ENCODE measurements around the gene KHDRBS1.
"Not testable (repeated sequence)": the region's sequence is repeated elsewhere in the genome, so short reads cannot be mapped to it uniquely, and the experiment has no call there.

Gene KHDRBS1

DNA sequence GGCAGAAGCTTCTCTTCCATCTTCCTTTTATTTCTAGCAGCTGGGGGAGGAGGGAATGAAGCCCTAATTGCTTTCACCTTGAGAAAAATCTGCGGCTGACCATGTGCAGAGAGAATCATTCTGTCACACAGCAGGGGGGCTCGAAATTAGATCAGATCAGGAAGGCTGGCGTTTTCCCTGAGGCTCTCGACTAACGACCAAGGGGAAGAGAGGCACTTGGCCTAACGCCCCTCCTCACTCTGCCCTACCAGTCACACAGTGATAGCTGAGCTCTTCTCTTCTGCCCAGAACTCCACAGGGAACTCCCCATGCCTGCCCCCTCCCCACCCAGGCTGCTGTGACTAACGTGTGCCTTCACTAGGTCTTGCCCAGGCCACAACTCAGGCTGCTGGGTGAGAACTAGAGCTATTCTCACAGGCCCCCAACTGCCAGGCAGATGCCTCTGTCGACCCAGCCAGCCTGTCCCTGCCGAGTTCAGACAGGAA is 26.5 kb upstream of the KHDRBS1 start:
- no peaks in the 10 kb centered on the region for H3K79me2 ChIP-seq (ENCODE audit: control insufficient read depth, insufficient read depth, low read length)
- H3K9ac ChIP-seq (ENCODE audit: low read length): no peak overlapping the region
- no peak overlapping the region for H3K4me3 ChIP-seq (ENCODE audit: low read length)
- H4K8ac ChIP-seq (ENCODE audit: low read depth, low read length): no peak overlapping the region
- H2AK5ac ChIP-seq (ENCODE audit: low read length): no peak overlapping the region
- H2BK5ac ChIP-seq (ENCODE audit: low read length): no peak overlapping the region
- H4K5ac ChIP-seq (ENCODE audit: low read length): no peak overlapping the region
- H2BK120ac ChIP-seq (ENCODE audit: low read depth, low read length): no peak overlapping the region
- H3K18ac ChIP-seq (ENCODE audit: low read length): no peak overlapping the region
- no peak overlapping the region for H3K4me2 ChIP-seq (ENCODE audit: low read length)
- no peaks in the 10 kb centered on the region for H3K27me3 ChIP-seq (ENCODE audit: insufficient read depth, low read length, poor library complexity)
- H3K4ac ChIP-seq (ENCODE audit: low read depth, low read length): no peak overlapping the region
- WGBS (ENCODE audit: extremely low coverage, insufficient coverage, low lambda C conversion rate): no CpG with 5 or more reads among the region's 9 CpGs
- H3K23ac ChIP-seq (ENCODE audit: low read length): no peak overlapping the region
- no peaks in the 10 kb centered on the region for H3K79me1 ChIP-seq (ENCODE audit: low read length)
- no peaks in the 10 kb centered on the region for H3K36me3 ChIP-seq (ENCODE audit: control insufficient read depth, insufficient read depth, low read length)
- no peak overlapping the region for H2BK15ac ChIP-seq (replicated peaks; ENCODE audit: low read depth)
- no peak overlapping the region for H3K27ac ChIP-seq (ENCODE audit: low read depth, low read length)
- no peaks in the 10 kb centered on the region for H3K4me1 ChIP-seq (ENCODE audit: control insufficient read depth, low read depth, low read length)
- peak; percentile 70 for DNase-seq
- peak overlapping the region; percentile 4 for H3K56ac ChIP-seq (ENCODE audit: low read length)

DNA sequence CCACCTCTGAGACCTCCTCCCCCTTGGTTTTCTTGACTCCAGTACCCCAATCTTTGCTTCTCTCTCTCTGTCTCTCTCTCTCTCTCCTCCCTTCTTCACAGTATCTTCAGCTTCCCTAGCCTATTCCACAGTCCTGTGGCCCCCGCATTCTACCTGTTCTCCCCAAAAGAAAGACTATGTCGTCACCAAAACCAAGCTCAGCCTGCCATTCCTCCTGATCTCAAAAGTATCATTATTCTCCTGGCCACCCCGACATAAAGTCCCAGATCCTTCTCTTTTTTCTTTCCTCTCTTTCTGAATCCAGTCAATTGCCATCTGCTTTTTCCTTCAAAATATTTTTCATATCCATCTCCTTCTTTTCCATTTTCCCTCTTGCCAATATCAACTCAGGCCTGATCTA is 23.7 kb upstream of the KHDRBS1 start:
- Histone ChIP-seq H3K23ac (ENCODE audit: low read length) (no peak overlapping the region), H2BK15ac (replicated peaks; ENCODE audit: low read depth) (no peak overlapping the region), H3K4ac (ENCODE audit: low read depth, low read length) (no peak overlapping the region), H2BK120ac (ENCODE audit: low read depth, low read length) (no peak overlapping the region), H3K4me3 (ENCODE audit: low read length) (no peak overlapping the region), H3K56ac (ENCODE audit: low read length) (no peak overlapping the region), H3K79me2 (ENCODE audit: control insufficient read depth, insufficient read depth, low read length) (no peaks in the 10 kb centered on the region), H3K27ac (ENCODE audit: low read depth, low read length) (no peak overlapping the region), H3K36me3 (ENCODE audit: control insufficient read depth, insufficient read depth, low read length) (no peaks in the 10 kb centered on the region), H3K27me3 (ENCODE audit: insufficient read depth, low read length, poor library complexity) (no peaks in the 10 kb centered on the region), H4K5ac (ENCODE audit: low read length) (no peak overlapping the region), H2BK5ac (ENCODE audit: low read length) (no peak overlapping the region), H3K79me1 (ENCODE audit: low read length) (no peaks in the 10 kb centered on the region), H3K4me1 (ENCODE audit: control insufficient read depth, low read depth, low read length) (no peaks in the 10 kb centered on the region), H4K8ac (ENCODE audit: low read depth, low read length) (no peak overlapping the region), H2AK5ac (ENCODE audit: low read length) (no peak overlapping the region), H3K18ac (ENCODE audit: low read length) (no peak overlapping the region), H3K4me2 (ENCODE audit: low read length) (no peak overlapping the region), H3K9ac (ENCODE audit: low read length) (no peak overlapping the region)
- no CpG with 5 or more reads among the region's 3 CpGs for WGBS (ENCODE audit: extremely low coverage, insufficient coverage, low lambda C conversion rate)
- no peak for DNase-seq

DNA sequence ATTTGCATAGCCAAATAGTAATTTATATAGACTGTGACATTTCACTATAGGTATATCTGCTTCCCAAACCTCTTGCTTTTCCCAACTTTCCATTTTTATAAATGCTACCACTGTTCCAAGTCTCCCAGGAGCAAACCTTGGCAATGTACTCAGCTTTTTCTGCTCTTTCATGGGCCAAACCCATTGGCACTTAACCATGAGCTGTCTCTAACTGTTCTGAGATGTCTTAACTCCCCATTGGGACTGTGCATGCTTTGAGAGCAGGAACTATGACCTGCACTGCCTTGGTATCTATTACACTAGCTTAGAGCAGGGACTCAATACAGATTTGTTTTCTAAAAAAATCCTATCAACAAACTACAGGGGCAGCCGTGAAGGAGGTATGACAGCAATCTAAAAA is 22.5 kb upstream of the KHDRBS1 start:
- Histone ChIP-seq H3K56ac (ENCODE audit: low read length) (no peak overlapping the region), H2BK5ac (ENCODE audit: low read length) (no peak overlapping the region), H4K5ac (ENCODE audit: low read length) (no peak overlapping the region), H2AK5ac (ENCODE audit: low read length) (no peak overlapping the region), H3K9ac (ENCODE audit: low read length) (no peak overlapping the region), H3K23ac (ENCODE audit: low read length) (no peak overlapping the region), H3K4ac (ENCODE audit: low read depth, low read length) (no peak overlapping the region), H3K79me1 (ENCODE audit: low read length) (no peaks in the 10 kb centered on the region), H3K36me3 (ENCODE audit: control insufficient read depth, insufficient read depth, low read length) (no peaks in the 10 kb centered on the region), H2BK15ac (replicated peaks; ENCODE audit: low read depth) (no peak overlapping the region), H3K27me3 (ENCODE audit: insufficient read depth, low read length, poor library complexity) (no peaks in the 10 kb centered on the region), H3K4me1 (ENCODE audit: control insufficient read depth, low read depth, low read length) (no peaks in the 10 kb centered on the region), H3K79me2 (ENCODE audit: control insufficient read depth, insufficient read depth, low read length) (no peaks in the 10 kb centered on the region), H3K27ac (ENCODE audit: low read depth, low read length) (no peak overlapping the region), H3K18ac (ENCODE audit: low read length) (no peak overlapping the region), H4K8ac (ENCODE audit: low read depth, low read length) (no peak overlapping the region), H3K4me3 (ENCODE audit: low read length) (no peak overlapping the region), H2BK120ac (ENCODE audit: low read depth, low read length) (no peak overlapping the region), H3K4me2 (ENCODE audit: low read length) (no peak overlapping the region)
- DNase-seq: no peak
- WGBS (ENCODE audit: extremely low coverage, insufficient coverage, low lambda C conversion rate): no CpG with 5 or more reads among the region's 1 CpG

GRCh38 chr1:31995263-31995662 is 18.4 kb upstream of the KHDRBS1 start:
- no peak overlapping the region for H3K27ac ChIP-seq (ENCODE audit: low read depth, low read length)
- H3K27me3 ChIP-seq (ENCODE audit: insufficient read depth, low read length, poor library complexity): no peaks in the 10 kb centered on the region
- no peak overlapping the region for H2BK5ac ChIP-seq (ENCODE audit: low read length)
- H3K4me1 ChIP-seq (ENCODE audit: control insufficient read depth, low read depth, low read length): no peaks in the 10 kb centered on the region
- H4K5ac ChIP-seq (ENCODE audit: low read length): no peak overlapping the region
- no peak overlapping the region for H3K4me3 ChIP-seq (ENCODE audit: low read length)
- H3K9ac ChIP-seq (ENCODE audit: low read length): no peak overlapping the region
- no peak for DNase-seq
- H3K23ac ChIP-seq (ENCODE audit: low read length): no peak overlapping the region
- H3K36me3 ChIP-seq (ENCODE audit: control insufficient read depth, insufficient read depth, low read length): no peaks in the 10 kb centered on the region
- no peaks in the 10 kb centered on the region for H3K79me1 ChIP-seq (ENCODE audit: low read length)
- no peak overlapping the region for H2BK120ac ChIP-seq (ENCODE audit: low read depth, low read length)
- H2BK15ac ChIP-seq (replicated peaks; ENCODE audit: low read depth): no peak overlapping the region
- no peak overlapping the region for H3K18ac ChIP-seq (ENCODE audit: low read length)
- no CpG with 5 or more reads among the region's 3 CpGs for WGBS (ENCODE audit: extremely low coverage, insufficient coverage, low lambda C conversion rate)
- H3K79me2 ChIP-seq (ENCODE audit: control insufficient read depth, insufficient read depth, low read length): no peaks in the 10 kb centered on the region
- H3K4ac ChIP-seq (ENCODE audit: low read depth, low read length): no peak overlapping the region
- no peak overlapping the region for H4K8ac ChIP-seq (ENCODE audit: low read depth, low read length)
- H2AK5ac ChIP-seq (ENCODE audit: low read length): no peak overlapping the region
- no peak overlapping the region for H3K56ac ChIP-seq (ENCODE audit: low read length)
- H3K4me2 ChIP-seq (ENCODE audit: low read length): no peak overlapping the region

GRCh38 chr1:31996121-31996520 is 17.5 kb upstream of the KHDRBS1 start:
- WGBS (ENCODE audit: extremely low coverage, insufficient coverage, low lambda C conversion rate): no CpG with 5 or more reads among the region's 5 CpGs
- H3K18ac ChIP-seq (ENCODE audit: low read length); DNase-seq; H3K4me2 ChIP-seq (ENCODE audit: low read length); H2BK5ac ChIP-seq (ENCODE audit: low read length); H3K4me1 ChIP-seq (ENCODE audit: control insufficient read depth, low read depth, low read length); H3K79me1 ChIP-seq (ENCODE audit: low read length); H3K36me3 ChIP-seq (ENCODE audit: control insufficient read depth, insufficient read depth, low read length); H3K79me2 ChIP-seq (ENCODE audit: control insufficient read depth, insufficient read depth, low read length); H3K4ac ChIP-seq (ENCODE audit: low read depth, low read length); H2BK120ac ChIP-seq (ENCODE audit: low read depth, low read length); H2BK15ac ChIP-seq (replicated peaks; ENCODE audit: low read depth); H3K9ac ChIP-seq (ENCODE audit: low read length); H3K23ac ChIP-seq (ENCODE audit: low read length); H3K27me3 ChIP-seq (ENCODE audit: insufficient read depth, low read length, poor library complexity); H2AK5ac ChIP-seq (ENCODE audit: low read length); H4K5ac ChIP-seq (ENCODE audit: low read length); H3K27ac ChIP-seq (ENCODE audit: low read depth, low read length); H3K56ac ChIP-seq (ENCODE audit: low read length); H4K8ac ChIP-seq (ENCODE audit: low read depth, low read length); H3K4me3 ChIP-seq (ENCODE audit: low read length): not testable (repeated sequence)

- no peak for DNase-seq
- no peak overlapping the region for H3K4ac ChIP-seq (ENCODE audit: low read depth, low read length)
- H4K5ac ChIP-seq (ENCODE audit: low read length): no peak overlapping the region
- H3K79me1 ChIP-seq (ENCODE audit: low read length): no peaks in the 10 kb centered on the region
- no CpG with 5 or more reads among the region's 5 CpGs for WGBS (ENCODE audit: extremely low coverage, insufficient coverage, low lambda C conversion rate)
- no peak overlapping the region for H3K18ac ChIP-seq (ENCODE audit: low read length)
- H4K8ac ChIP-seq (ENCODE audit: low read depth, low read length): no peak overlapping the region
- H3K23ac ChIP-seq (ENCODE audit: low read length): no peak overlapping the region
- H3K4me1 ChIP-seq (ENCODE audit: control insufficient read depth, low read depth, low read length): no peaks in the 10 kb centered on the region
- no peak overlapping the region for H2AK5ac ChIP-seq (ENCODE audit: low read length)
- no peak overlapping the region for H3K4me2 ChIP-seq (ENCODE audit: low read length)
- no peak overlapping the region for H2BK15ac ChIP-seq (replicated peaks; ENCODE audit: low read depth)
- no peaks in the 10 kb centered on the region for H3K27me3 ChIP-seq (ENCODE audit: insufficient read depth, low read length, poor library complexity)
- no peak overlapping the region for H3K27ac ChIP-seq (ENCODE audit: low read depth, low read length)
- H3K79me2 ChIP-seq (ENCODE audit: control insufficient read depth, insufficient read depth, low read length): no peaks in the 10 kb centered on the region
- no peak overlapping the region for H3K56ac ChIP-seq (ENCODE audit: low read length)
- H2BK120ac ChIP-seq (ENCODE audit: low read depth, low read length): no peak overlapping the region
- H3K4me3 ChIP-seq (ENCODE audit: low read length): no peak overlapping the region
- H2BK5ac ChIP-seq (ENCODE audit: low read length): no peak overlapping the region
- H3K9ac ChIP-seq (ENCODE audit: low read length): no peak overlapping the region
- no peaks in the 10 kb centered on the region for H3K36me3 ChIP-seq (ENCODE audit: control insufficient read depth, insufficient read depth, low read length)
These were observed 11.8 kb upstream of the KHDRBS1 start for GRCh38 chr1:32001863-32002262.

Measured in mesendoderm (in vitro differentiated cells).